ENCODE results near the gene ZDHHC24.

Gene ZDHHC24

DNA sequence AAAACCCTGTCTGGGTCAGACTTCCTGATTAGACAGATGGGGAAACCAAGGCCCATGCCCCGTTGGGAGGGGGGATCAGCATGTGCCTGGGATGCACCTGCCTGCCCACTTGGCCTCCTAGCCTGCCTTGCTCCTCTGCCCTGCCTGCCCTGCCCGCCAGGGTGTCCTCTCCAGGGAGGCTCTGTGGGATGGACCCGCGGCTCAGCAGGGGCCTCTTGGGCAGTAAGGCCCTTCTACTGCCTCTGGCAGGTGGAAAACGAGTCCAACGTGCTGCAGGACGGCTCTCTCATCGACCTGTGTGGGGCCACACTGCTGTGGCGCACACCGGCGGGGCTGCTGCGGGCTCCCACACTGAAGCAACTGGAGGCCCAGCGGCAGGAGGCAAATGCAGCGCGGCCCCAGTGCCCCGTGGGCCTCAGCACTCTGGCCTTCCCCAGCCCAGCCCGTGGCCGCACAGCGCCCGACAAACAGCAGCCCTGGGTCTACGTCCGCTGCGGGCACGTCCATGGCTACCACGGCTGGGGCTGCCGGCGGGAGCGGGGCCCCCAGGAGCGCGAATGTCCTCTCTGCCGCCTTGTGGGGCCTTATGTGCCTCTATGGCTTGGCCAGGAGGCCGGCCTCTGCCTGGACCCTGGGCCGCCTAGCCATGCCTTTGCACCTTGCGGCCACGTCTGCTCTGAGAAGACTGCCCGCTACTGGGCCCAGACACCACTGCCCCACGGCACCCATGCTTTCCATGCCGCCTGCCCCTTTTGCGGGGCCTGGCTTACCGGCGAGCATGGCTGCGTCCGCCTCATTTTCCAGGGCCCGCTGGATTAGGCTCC is 70.3 kb downstream of the ZDHHC24 start:
- no peak for DNase-seq (ENCODE audit: extremely low read depth in 1 of 2, low read depth in 1 of 2)

DNA sequence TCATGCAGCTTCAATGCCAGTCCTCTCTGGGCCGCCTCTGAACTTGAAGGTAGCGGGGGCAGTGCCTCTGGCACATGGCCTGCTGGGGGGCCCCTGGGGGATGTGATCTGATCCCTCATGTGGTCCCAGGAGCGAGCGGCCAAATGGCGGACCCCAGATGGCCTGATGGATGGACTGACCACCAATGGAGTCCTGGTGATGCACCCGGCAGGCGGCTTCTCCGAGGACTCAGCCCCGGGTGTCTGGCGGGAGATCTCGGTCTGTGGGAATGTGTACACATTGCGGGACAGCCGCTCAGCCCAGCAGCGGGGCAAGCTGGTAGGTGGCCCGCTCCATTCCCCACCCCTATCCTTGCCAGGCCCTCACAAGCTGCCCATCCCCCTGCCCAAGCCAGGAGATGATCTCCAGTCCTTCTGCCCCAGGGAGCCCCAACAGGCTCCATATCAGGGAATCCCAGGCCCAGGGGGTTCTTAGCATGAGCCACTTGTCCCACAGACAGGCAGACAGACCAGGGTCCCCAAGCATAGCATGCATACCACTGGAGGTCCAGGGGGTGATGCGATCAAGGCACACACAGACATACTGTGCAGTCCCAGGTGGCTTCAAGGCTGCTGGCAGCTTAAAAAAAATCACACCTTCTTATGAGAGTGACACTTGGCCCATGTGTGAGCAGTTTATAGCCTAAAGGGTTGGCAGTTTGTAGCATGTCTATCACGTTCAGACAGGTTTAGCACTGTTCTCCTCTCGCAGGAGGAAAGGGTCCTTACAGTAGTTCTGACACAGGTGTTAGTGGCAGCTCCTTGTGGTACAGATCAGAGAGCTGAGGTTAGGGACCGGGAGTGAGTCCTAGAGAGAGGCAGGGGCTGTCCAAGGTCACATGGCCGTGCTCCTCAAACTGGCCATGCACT is 72.0 kb downstream of the ZDHHC24 start:
- DNase-seq (ENCODE audit: extremely low read depth in 1 of 2, low read depth in 1 of 2) = no peak

DNA sequence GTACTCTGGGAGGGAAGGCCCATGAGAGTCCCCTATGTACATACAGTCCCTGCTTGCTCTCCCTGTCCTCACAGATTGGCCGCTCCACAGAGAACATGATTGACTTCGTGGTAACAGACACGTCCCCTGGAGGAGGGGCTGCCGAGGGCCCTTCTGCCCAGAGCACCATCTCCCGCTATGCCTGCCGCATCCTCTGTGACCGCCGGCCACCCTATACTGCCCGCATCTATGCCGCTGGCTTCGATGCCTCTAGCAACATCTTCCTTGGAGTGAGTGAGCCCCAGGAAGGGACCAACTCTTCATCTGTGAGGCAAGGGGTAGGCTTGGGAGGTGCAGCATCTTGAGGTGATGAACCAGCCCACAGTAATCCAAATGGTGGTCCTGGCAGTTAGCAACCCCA is 72.7 kb downstream of the ZDHHC24 start:
- DNase-seq (ENCODE audit: extremely low read depth in 1 of 2, low read depth in 1 of 2) = no peak

DNA sequence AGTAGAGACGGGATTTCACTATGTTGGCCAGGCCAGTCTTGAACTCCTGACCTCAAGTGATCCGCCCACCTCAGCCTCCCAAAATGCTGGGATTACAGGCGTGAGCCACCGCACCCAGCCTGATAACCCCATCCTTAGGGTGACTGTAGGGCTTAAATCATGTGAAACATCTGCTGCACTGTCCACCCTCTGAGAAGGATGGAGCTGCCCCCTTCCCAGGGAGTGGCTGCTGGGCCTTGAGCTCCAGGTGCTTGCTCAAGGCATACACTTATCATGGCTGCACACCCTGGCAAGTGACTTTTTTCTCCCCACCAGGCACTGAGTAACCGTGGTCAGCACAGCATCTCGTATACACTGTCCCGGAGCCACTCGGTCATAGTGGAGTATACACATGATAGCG is 73.8 kb downstream of the ZDHHC24 start:
- DNase-seq (ENCODE audit: extremely low read depth in 1 of 2, low read depth in 1 of 2) = no peak

DNA sequence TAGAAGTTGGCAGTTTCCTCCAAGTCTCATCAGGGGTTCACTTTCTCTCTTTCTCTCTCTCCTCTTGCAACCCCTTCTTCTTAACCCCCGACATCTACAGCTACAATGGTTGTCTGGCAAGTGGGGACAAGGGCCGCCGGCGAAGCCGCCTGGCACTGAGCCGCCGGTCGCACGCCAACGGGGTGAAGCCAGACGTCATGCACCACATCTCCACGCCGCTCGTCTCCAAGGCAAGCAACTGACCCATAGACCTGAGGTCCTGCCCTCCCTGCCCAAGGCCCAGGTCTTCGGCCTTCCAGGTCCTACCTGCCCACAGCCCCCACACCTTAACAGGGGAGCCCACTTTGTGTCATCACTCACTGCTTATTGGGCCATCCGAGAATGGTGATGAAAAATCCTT is 74.7 kb downstream of the ZDHHC24 start:
- DNase-seq (ENCODE audit: extremely low read depth in 1 of 2, low read depth in 1 of 2) = no peak
